GM21360 (cell line): ENCODE results near the gene SH3PXD2A.
"Not testable (repeated sequence)": the region's sequence is repeated elsewhere in the genome, so short reads cannot be mapped to it uniquely, and the experiment has no call there.

Source experiments
- ATAC-seq: cut with Tn5 transposase; IDR thresholded peaks from one replicate; pipeline ENCODE4 v1.9.1; 2021; ENCODE audit warnings: mild to moderate bottlenecking, moderate library complexity; ENCODE audit not compliant: unreplicated experiment

SH3PXD2A gene

DNA sequence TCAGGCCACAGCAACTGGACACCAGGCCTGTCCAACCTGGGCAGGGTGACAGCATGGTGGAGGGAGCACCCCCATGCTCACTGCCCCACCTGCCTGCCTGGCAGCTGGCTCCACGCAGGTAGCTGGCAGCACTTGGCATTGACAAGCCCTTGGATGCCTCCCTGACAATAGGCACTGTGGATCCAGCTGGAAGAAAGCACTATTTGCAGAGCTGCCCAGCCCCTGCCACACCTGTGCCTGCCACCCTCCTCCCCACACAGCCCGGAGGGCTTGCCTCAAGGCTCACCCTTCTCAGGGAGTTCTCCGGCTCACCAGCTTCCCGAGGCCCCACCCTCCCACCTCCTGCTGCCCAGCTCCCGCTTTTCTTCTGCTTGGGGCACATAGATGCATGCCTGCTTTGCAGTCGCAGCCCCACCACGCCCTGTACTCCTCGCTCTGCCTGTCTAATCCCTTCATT lies 201.8 kb downstream of the SH3PXD2A start:
- no peak for ATAC-seq

DNA sequence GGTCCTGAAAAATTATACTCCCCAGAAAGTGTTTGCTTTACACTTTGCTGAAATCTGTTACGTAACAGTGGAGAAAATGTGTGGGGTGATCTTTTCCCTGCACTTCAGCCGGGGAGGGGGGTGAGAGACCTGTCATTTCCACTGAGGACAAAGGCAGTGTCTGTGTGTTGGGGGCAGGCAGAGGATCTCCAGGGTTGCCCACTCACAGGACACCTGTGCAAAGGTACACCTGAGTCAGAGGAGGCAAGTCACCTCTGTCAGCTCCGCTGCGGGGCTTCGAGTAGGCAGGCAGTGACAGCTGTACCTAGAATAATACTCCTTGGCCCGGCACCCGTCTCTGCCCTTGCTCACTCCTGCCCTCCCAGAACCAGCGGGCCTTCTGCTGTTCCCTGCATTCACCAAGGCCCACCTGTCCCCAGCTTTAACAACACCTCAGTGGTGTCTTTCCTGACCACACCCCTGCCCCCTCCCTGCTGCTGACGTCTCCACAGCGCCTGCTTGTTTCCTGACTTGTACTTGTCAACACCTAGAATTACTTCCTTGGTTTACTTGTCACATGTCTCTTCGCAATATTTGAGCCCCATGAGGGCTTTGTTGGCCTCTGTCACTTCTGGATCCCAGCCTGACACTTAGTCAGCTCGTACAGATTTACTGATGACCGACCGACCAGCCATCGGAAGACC lies 202.6 kb downstream of the SH3PXD2A start:
- ATAC-seq = no peak

- ATAC-seq = no peak
Measured at GRCh38 chr10:103651783-103652476, 203.4 kb downstream of the SH3PXD2A start.

DNA sequence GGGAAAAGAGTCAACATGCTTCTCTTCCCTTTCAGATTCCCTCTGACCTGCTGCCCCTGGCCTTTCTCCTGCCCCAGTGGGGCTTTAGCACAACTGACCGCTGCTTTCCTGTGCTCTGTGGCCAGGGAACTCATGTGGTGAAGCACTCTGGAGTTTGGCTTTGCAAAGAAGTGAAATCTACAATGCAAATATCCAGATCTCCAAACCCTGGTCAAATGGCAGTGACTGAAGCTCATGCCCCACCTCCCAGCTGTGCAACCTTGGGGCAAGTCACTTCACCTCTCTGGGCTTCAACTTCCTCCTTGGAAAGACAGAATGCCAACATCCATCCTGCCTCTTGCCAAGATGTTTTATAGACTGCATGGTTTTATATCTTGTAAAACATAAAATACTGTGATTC lies 204.0 kb downstream of the SH3PXD2A start:
- ATAC-seq = no peak

- ATAC-seq = no peak
Measured at GRCh38 chr10:103649654-103650423, 205.5 kb downstream of the SH3PXD2A start.

DNA sequence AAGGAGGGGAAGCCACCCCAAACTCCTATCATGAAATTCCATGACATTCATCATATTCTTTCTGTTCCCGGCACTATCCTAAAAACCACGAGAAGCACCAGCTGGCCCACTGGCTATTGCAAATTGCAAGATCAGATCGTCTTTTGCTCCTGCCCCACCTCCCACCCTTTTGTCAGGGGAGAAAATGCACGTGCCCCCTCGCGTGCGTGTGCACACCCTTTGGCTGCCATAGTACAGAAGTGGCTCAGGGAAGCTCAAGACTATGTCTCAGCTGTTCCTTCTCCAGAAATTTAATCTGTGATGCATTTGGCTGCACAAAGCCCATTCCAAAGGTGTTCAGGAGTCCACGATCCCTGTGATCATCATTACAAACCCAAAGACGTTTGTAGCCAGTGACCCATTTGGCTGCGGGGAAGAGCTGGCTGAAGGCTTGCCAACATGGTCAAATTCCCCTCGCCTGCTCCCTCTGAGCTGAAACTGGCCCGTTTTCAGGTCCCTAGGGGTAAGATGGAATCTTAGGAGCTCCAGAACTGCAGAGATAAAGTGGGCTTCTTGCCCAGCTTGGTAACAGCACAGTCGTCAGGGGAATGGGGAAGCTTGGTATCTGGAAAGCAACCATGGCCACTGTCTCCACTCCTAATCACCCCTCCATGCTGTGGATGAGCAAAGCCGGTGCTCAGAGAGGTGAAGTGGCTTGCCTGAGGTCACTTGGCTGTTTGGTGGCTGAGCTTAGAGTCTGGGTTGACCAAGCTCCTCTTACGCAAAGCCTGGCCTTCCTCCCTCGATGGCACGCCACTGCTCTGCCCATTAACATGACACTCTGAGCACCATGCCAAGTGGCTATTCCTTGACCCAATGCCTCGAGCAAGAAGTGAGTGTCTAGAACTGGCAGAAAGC lies 206.5 kb downstream of the SH3PXD2A start:
- no peak for ATAC-seq

DNA sequence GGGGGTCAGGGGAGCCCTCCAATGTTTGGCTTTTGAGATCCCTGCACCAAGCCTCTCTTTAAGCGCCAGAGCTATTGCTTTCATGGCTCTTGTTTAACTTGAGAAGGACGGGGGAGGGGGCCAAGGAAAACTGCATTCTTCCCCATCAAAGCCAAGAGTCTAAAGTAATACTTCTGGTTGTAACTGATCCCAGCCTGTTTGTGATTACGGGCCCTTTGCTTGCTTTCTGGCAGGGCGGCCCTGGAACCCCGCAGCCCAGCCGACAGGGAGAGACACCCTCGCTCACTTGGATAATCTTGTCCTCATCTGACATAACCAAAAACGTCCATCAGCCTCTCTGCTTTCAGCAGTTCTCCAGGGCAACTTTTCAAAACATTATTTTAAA lies 207.1 kb downstream of the SH3PXD2A start:
- no peak for ATAC-seq

DNA sequence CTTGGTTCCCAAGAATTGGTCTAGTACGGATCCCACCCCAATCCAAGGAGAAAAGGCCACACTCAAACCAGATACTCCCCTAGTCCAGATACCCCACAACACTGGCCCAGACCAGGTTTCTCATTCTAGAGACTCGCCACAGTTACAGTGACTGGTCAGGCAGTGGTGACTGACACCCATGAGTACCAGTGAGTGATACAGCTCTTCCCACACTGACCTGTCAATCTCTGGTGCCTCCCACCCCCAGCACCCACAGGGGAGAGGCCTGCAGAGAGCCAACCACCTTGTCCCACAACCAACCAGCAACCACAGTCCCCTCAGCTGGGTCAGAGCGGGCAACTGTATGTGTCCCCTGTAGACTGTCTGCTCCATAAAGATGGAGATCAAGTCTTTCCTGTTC lies 209.1 kb downstream of the SH3PXD2A start:
- ATAC-seq = no peak

- no peak for ATAC-seq
Measured at GRCh38 chr10:103645141-103646054, 210.0 kb downstream of the SH3PXD2A start.

GRCh38 chr10:103643381-103643780 lies 212.0 kb downstream of the SH3PXD2A start:
- ATAC-seq = no peak

GRCh38 chr10:103641326-103641725 lies 214.1 kb downstream of the SH3PXD2A start:
- ATAC-seq = no peak

DNA sequence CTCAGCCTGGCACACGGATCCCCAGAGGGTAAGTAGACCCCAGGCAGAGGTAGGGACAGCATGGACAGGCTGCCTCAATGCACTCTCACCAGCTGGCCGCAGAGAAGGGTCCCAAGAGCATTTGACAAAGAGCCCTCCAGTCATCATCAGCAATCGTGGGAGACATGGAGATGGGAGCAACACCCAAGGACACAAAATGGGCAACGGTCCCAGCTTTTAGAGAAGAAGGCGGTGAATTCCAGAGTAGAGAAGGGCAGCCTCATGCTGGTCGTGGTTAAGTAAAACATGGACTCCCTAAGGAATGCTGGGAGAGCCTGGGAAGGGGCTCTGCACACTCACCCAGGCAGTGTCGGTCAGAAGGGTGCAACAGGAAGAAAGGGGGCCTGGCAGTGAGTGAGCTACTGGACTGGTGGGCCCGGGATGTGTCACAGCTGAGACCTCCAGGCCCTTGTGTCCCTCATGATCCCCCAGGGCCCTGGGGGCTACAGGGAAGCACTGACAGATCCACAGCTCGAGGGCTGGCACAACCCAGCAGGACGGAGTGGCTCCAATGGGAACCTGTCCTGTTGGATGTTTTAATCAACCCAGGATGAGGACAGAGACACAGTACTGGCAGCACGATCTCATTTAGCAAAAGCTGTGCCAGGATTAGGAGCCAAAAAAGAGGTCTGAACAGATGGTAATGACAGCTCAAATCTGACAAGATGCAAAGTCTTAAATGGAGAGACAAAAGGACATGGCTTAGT lies 214.8 kb downstream of the SH3PXD2A start:
- no peak for ATAC-seq

DNA sequence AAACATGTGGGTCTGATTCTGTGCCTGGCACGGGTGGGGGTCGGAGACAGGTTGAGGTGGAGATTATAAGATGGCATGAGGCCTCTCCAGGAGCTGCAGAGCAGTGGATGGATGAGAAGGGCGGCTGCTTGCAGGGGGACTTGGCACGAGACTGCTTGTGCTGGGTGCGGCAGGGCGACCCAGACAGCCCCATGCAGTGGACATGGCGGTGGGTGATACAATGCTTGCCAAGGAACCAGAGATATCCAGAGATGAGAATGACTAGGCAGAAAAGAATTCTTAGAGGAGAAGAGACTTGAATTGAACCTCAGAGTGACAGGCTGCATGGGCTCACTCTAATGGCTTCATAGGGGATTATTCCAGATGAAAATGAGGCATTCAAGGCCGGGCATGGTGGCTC lies 216.4 kb downstream of the SH3PXD2A start:
- ATAC-seq = no peak

DNA sequence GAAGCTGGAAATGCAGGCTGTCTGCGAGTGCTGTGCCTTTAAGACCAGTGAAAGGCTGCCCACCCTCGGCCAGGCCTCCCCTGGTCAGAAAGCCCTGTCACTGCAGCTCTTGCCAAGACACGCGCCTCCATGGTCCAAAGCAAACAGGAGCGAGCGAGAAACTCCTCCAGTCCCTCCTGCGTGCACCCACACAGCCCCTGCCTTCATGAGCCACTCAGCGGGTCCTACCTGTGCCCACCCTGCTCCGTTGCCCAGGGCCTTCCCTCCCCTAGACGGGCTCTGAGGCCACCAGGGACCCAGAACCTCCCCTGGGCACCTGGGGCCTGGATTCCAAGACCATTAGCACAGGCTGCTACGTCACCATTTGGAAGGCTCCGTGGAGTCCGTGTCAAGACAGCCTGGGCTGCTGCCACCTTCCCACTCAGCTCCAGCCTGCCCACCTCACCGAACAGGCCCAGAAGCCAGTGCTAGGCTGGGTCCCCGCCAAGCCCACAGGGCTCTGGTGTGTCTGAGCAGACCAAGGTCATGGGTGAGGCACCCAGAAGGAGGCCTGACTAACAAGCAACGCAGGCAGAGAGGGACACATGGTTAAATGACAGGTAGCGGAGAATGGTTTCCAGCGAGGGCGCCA lies 217.3 kb downstream of the SH3PXD2A start:
- ATAC-seq = no peak

DNA sequence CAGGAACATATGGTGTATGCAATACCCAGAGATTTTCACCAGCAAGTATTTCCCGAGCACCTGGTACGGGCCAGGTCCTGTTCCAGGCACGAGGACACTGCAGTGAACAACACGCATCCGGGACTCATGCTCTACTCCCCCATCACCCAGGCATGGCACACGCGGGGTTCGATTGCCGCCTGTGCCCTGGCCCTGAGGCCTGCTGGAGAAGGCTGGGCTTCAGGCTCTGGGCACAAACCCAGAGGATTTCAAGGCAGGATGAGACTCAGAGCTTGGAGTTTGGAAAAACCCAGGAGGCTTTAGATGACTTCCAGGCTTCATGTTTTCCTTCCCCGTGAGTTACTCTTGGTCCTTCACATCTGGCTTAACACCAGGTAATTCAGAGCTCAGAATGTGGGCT lies 218.4 kb downstream of the SH3PXD2A start:
- ATAC-seq = no peak

DNA sequence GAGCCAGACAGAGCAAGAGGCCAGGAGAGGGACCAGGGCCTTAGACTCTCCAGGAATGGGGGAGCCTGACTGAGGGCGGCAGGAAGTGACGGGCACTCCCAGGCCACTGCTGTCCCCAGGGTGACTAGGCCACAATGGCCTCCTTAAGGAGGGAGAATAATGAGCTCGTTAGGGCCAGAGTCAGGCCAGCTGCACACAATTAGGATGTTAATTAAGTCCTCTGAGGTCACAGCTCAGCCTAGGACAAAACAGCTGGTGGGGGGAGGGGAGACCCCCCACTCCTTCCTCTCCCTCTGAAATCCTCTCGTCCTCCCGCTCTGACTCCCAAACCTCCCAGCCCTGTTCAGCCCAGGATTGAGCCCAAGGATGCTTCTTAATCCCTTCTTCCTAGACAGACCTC lies 218.9 kb downstream of the SH3PXD2A start:
- no peak for ATAC-seq

DNA sequence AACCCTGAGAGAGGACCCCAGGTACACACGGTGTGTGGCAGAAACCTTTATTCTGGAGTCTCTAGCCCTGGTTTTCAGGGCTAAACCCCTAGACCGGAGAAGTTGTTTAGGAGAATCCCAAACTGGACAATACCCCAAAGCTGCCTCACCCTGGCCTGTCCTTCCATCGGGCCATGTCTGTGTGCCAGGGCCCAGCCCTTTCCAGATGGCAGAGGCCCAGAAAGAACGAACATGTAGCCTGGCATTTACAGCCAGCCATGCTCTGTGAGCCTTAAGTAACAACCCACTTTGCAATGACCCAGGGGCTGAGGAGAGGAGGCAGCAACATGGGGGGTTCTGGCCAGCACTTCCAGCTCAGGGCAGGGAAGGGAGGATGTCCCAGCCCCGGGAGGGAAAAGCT lies 219.8 kb downstream of the SH3PXD2A start:
- no peak for ATAC-seq

- no peak for ATAC-seq
Measured at GRCh38 chr10:103633846-103634245, 221.5 kb downstream of the SH3PXD2A start.

GRCh38 chr10:103632871-103633270 lies 222.5 kb downstream of the SH3PXD2A start:
- ATAC-seq = not testable (repeated sequence)
